Right cardiac atrium (tissue), 5 donors: ENCODE results near the gene TMEFF2. TPM values are rescaled to one million over a fixed set of nuclear protein-coding genes. Genes with fewer than 3 reads are reported as not detected.

ENCODE experiments used
- ATAC-seq, 2 donors: fragments of 200-7000 bp; cut with Tn5 transposase; one replicate each; pipeline versions ENCODE4 v1.8.0 to v1.9.1; 2020; ENCODE audit warnings: moderate library complexity in 2 of 2, mild to moderate bottlenecking in 1 of 2
- DNase-seq, 3 donors: peaks; one replicate each; pipeline ENCODE4 v3.0.0-alpha.2; 2020
- H3K27ac ChIP-seq: one replicate; pipeline ENCODE4 v1.5.1; 2013; ENCODE audit warnings: mild to moderate bottlenecking, low read length, control low read depth, moderate library complexity
- H3K27me3 ChIP-seq: one replicate; pipeline ENCODE4 v1.6.1; 2013; ENCODE audit not compliant: control insufficient read depth, insufficient read depth
- H3K4me1 ChIP-seq: one replicate; pipeline ENCODE4 v1.6.1; 2013; ENCODE audit warnings: low read length; ENCODE audit not compliant: control insufficient read depth, insufficient read depth
- H3K4me3 ChIP-seq: one replicate; pipeline ENCODE4 v1.5.1; 2013; ENCODE audit warnings: low read length, control low read depth
- H3K9me3 ChIP-seq: one replicate; pipeline ENCODE4 v1.6.1; 2013; ENCODE audit warnings: low read length; ENCODE audit not compliant: control insufficient read depth
- WGBS: extraction: QIAGEN DNeasy Blood & Tissue Kit; methylation state at CpG from one replicate; pipeline ENCODE4 v1.1.7; 2013; 5-methylcytosine and 5-hydroxymethylcytosine counted together
- intact Hi-C, 4 donors: fragments of 100-400 bp; cut with DNase I; formaldehyde crosslinking; loops; one replicate each; pipeline versions ENCODE4 v1.11.0 to v1.14.0; 2022 to 2023
- polyA plus RNA-seq: library from polyadenylated mRNA; stranded (reverse); fragments of 200-250 nt; gene quantifications from one replicate; pipeline ENCODE4 v1.2.3, GENCODE V29; 2013
- total RNA-seq, 4 donors: library from RNA; stranded (reverse); fragmentation: NEBNext Ultra II Directional; extraction: Animal tissue kit (Norgen Biotek cat#: 25700); gene quantifications; one replicate each; pipeline ENCODE4 v1.2.1, GENCODE V29; 2021
- donor health status: healthy with polysubstance abuse.
- donor health status: DM: no; HTN: yes; CAD: no.
- donor health status: DM: no; HTN: no; CAD: no.
- donor health status: DM: no; HTN: yes; CAD: no; lungs with severe emphysema.
- donor health status: DM: yes; HTN: yes; CAD: no.

Gene TMEFF2
- total and polyA plus RNA-seq, 5 donors = 0.14 to 3.3 (median 1.3) TPM

DNA sequence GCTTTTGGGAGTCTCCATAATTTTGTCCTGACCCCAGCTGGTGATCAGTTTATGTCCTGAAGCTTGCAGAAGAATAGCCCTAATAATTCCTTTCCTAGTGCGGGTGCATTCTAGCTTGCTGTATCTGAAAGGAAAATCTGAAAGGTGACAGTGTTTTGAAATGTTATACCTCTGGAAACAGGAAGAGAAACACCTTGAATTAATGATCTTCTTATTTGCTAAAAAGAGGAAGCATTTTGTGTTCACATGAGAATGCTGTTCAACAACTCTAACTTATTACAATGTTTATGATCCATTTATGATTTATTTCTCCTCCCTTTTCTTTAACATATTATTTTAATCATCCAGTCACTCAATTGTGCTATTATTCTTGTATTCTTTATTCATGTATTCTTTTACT, 280.9 kb downstream of the TMEFF2 start:
- WGBS = 86% methylated on average over 1 of the region's 1 CpG
- intact Hi-C loops = no loop called here
- no peak overlapping the region for H3K27ac ChIP-seq
- H3K9me3 ChIP-seq = no peaks in the 10 kb centered on the region
- H3K27me3 ChIP-seq = no peaks in the 10 kb centered on the region
- DNase-seq (no peak), ATAC-seq (no peak)
- H3K4me3 ChIP-seq = no peak overlapping the region
- peaks cover 3% of the 10 kb centered on the region for H3K4me1 ChIP-seq

DNA sequence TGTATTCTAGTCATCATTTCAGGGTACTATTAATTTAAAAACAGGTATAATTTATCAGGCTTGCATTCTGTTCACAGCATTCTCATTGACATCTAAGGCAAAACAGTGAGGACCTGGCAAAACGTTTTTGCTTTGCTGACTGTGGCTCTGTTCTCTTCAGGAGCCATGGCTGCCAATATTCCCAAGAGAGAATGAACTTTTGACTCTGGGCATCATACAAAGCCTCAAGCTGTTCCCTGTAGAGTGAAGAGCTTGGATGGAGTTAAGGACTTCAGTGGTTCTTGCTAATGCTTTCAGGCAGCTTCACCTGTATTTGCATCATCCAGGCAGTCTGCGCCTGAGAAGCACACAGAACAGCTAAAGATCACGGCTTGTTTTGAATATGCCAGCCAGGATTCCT, 282.0 kb downstream of the TMEFF2 start:
- H3K9me3 ChIP-seq = no peaks in the 10 kb centered on the region
- no peak overlapping the region for H3K4me3 ChIP-seq
- intact Hi-C loops = no loop called here
- 72% methylated on average over 3 of the region's 3 CpGs for WGBS
- H3K27me3 ChIP-seq = no peaks in the 10 kb centered on the region
- no peak overlapping the region for H3K27ac ChIP-seq
- ATAC-seq = no peak
- DNase-seq = no peak
- H3K4me1 ChIP-seq = peaks cover under 1% of the 10 kb centered on the region

DNA sequence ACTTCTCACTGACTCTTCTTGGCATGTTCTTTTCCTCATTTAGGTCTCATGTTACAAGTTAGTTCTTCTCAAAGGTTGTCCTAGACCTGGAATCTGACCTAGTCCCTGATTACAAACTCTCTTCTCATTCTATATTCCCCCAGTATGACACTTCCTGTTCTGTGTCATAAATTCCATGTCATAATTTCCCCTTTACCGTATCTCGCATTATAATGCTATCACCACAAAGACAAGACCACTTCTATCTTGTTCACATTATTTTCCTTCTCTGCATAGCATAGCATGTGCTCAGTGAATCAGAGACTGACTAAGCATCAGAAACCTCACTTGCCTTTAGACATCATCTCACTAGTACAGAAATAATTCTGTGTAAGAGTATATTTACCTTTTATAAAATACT, 284.2 kb downstream of the TMEFF2 start:
- H3K27me3 ChIP-seq = no peaks in the 10 kb centered on the region

DNA sequence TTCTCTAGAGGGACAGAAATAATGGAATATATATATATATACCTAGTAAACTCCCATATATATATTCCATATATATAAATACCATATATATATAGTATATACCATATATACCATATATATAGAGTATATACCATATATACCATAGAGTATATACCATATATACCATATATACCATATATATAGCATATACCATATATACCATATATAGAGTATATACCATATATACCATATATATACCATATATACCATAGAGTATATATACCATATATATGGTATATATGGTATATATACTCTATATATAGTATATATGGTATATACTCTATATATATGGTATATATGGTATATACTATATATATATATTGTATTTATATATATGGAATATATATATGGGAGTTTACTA, 285.9 kb downstream of the TMEFF2 start:
- H3K27me3 ChIP-seq = no peaks in the 10 kb centered on the region
- no peak overlapping the region for H3K27ac ChIP-seq
- ATAC-seq (no peak), DNase-seq (no peak)
- intact Hi-C loops = no loop called here
- H3K4me1 ChIP-seq = peaks cover 7% of the 10 kb centered on the region
- no peaks in the 10 kb centered on the region for H3K9me3 ChIP-seq
- no peak overlapping the region for H3K4me3 ChIP-seq

More for the DNA sequence above, 284.2 kb downstream of the TMEFF2 start:
- DNase-seq (no peak), ATAC-seq (no peak)
- Histone ChIP-seq H3K27ac (no peak overlapping the region), H3K9me3 (no peaks in the 10 kb centered on the region), H3K4me3 (no peak overlapping the region), H3K4me1 (peaks cover 7% of the 10 kb centered on the region)
- 64% methylated on average over 2 of the region's 2 CpGs for WGBS
- intact Hi-C loops = no loop called here

DNA sequence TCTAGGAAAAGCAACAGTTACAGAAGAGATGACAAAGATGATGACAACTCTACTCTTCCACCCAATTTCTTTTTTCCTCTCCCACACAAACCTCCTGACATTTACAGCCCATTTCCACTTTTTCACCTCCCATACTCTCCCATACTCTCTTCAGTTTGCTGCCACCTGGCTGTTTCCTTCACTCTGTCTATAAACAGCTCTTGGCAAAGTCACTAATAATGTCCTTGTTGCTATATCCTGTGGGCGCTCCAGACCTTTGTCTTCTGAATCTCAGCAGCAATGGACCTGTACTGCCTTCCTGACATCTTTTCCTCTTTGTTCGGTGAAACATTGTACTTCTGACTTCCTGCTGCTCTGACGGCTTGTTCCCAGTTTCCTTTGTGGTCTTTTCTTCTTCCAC, 287.2 kb downstream of the TMEFF2 start:
- H3K4me1 ChIP-seq = peaks cover 7% of the 10 kb centered on the region
- H3K9me3 ChIP-seq = no peaks in the 10 kb centered on the region
- ATAC-seq (peak; percentile 64 to 69), DNase-seq (no peak)
- intact Hi-C loops = no loop called here
- no peak overlapping the region for H3K4me3 ChIP-seq
- WGBS = 63% methylated on average over 3 of the region's 3 CpGs
- no peak overlapping the region for H3K27ac ChIP-seq
- H3K27me3 ChIP-seq = no peaks in the 10 kb centered on the region

DNA sequence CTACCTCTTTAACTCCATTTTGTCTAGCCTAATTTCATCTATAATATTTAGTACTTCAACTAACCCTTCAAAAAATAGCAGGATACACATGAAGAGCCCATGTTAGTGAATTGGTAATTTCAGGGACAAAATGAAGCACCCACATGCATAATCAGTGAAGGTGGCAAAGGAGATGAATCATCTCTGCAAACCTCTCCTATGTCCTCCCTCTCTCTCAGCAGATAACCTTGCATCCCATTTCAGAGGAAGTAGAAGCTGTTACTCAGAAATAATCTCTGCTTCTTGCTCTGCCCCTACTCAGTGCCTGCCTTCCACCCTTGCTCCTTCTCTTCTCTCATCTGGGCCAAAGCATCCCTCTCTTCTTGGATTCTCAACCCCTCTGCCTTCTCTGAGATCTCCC, 287.6 kb downstream of the TMEFF2 start:
- peaks cover 7% of the 10 kb centered on the region for H3K4me1 ChIP-seq
- no peak overlapping the region for H3K27ac ChIP-seq
- no peaks in the 10 kb centered on the region for H3K27me3 ChIP-seq
- DNase-seq = no peak
- H3K4me3 ChIP-seq = no peak overlapping the region
- peak in 1 of 2 donors; percentile 28 for ATAC-seq
- intact Hi-C loops = no loop called here
- H3K9me3 ChIP-seq = no peaks in the 10 kb centered on the region

DNA sequence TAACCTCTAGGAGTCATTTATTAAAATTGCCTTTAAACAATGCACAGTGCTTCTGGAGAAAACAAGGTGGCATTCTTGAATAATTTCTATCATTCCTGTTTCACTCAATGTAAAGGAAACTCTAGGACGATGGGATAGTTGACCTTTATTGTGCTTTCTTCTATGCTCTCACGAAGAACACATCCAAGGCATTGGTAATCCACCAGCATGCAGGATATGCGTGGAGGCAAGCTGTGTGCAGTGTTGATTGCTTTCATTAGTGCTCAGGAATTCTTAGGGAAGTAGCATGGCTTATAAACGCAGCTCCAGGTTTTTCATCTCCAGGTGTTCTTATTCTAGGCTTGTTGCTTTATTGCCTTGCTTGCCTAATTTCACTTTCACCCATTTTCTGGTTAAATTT, 289.4 kb downstream of the TMEFF2 start:
- 64% methylated on average over 4 of the region's 4 CpGs for WGBS
- Histone ChIP-seq H3K4me1 (peaks cover 7% of the 10 kb centered on the region), H3K27ac (no peak overlapping the region), H3K4me3 (no peak overlapping the region), H3K27me3 (no peaks in the 10 kb centered on the region), H3K9me3 (no peaks in the 10 kb centered on the region)
- intact Hi-C loops = no loop called here
- DNase-seq = no peak
- ATAC-seq = no peak

DNA sequence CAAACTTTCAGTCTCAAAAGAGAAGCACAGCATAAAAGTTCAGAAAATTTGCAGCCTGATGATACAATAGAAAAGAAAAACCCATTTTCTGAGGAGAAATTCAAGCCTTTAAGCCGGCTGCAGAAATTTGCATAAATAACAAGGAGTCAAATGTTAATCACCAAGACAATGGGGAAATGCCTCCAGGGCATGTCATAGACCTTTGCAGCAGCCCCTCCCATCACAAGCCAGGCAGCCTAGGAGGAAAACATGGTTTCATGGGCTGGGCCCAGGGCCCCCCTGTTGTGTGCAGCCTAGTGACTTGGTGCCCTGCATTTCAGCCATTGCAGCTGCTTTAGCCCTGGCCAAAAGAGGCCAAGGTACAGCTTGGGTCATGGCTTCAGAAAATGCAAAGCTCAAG, 293.7 kb downstream of the TMEFF2 start:
- Histone ChIP-seq H3K9me3 (no peaks in the 10 kb centered on the region), H3K27ac (no peak overlapping the region), H3K4me1 (no peaks in the 10 kb centered on the region), H3K27me3 (no peaks in the 10 kb centered on the region), H3K4me3 (no peak overlapping the region)
- ATAC-seq = no peak
- 95% methylated on average over 1 of the region's 1 CpG for WGBS
- intact Hi-C loops = no loop called here
- DNase-seq = no peak

DNA sequence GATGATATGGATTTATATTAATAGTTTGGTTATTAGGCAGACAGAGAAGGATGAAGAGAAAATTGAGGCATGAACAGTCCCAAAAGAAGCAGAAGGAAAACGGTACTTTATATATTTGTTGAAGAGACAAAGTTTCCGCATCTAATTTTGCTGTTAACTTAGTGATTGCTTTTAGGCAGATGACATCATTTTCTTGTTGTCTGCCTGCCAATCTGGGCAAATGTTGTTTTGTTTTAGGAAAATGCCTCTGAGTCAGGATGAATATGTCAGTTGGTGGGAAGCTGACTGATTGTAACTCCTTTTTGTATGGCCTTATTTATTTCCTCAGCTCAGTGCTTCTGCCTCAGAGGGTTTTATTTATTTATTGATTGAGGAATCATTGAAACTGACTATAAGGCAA, 295.3 kb downstream of the TMEFF2 start:
- no peaks in the 10 kb centered on the region for H3K4me1 ChIP-seq
- H3K9me3 ChIP-seq = no peaks in the 10 kb centered on the region
- no peaks in the 10 kb centered on the region for H3K27me3 ChIP-seq
- ATAC-seq = peak in 1 of 2 donors; percentile 72
- 47% methylated on average over 2 of the region's 2 CpGs for WGBS
- no peak overlapping the region for H3K27ac ChIP-seq
- intact Hi-C loops = no loop called here
- no peak overlapping the region for H3K4me3 ChIP-seq
- no peak for DNase-seq
